Neural cell (in vitro differentiated cells): Measurements from ENCODE around the gene KMT2D. TPM values are rescaled to one million over a fixed set of nuclear protein-coding genes. Genes with fewer than 3 reads are reported as not detected.

Source experiments
- H2AFZ ChIP-seq: fragments of 200-600, 300-800 bp; sonication (generic), shearing (Covaris generic); 2 replicates; pipeline ENCODE4 v1.6.0; 2014; ENCODE audit warnings: low read depth, mild to moderate bottlenecking, antibody characterized with exemption, low read length, moderate library complexity
- H3F3A ChIP-seq: fragments of 200-600 bp; shearing (Covaris generic); 2 replicates; pipeline ENCODE4 v1.6.1; 2016; ENCODE audit warnings: mild to moderate bottlenecking, moderate library complexity, mixed read lengths, antibody characterized with exemption, low read length; ENCODE audit not compliant: insufficient read depth, poor library complexity, severe bottlenecking
- H3K27ac ChIP-seq: fragments of 200-600, 300-800 bp; sonication (generic), shearing (Covaris generic); 2 replicates; pipeline ENCODE4 v1.5.1; 2014; ENCODE audit warnings: mild to moderate bottlenecking, low read length, moderate library complexity
- H3K27me3 ChIP-seq: fragments of 300-800, 200-600 bp; sonication (generic), shearing (Covaris generic); 2 replicates; pipeline ENCODE4 v1.6.0; 2014; ENCODE audit warnings: mild to moderate bottlenecking, low read depth, low read length, moderate library complexity; ENCODE audit not compliant: insufficient read depth
- H3K36me3 ChIP-seq: fragments of 300-800, 200-600 bp; sonication (generic), shearing (Covaris generic); 2 replicates; pipeline ENCODE4 v1.5.1; 2014; ENCODE audit warnings: mild to moderate bottlenecking, antibody characterized with exemption, low read length, moderate library complexity; ENCODE audit not compliant: insufficient read depth
- H3K4me2 ChIP-seq: fragments of 300-800, 200-600 bp; sonication (generic), shearing (Covaris generic); 2 replicates; pipeline ENCODE4 v1.6.0; 2014; ENCODE audit warnings: mild to moderate bottlenecking, low read length
- H3K4me3 ChIP-seq: fragments of 300-800, 200-600 bp; sonication (generic), shearing (Covaris generic); 2 replicates; pipeline ENCODE4 v1.5.1; 2014; ENCODE audit warnings: mild to moderate bottlenecking, low read length, moderate library complexity
- H3K79me2 ChIP-seq: fragments of 200-600 bp; shearing (Covaris generic); replicated peaks from 2 replicates; pipeline ENCODE4 v1.6.0; 2014; ENCODE audit warnings: mild to moderate bottlenecking, low read length, moderate library complexity; ENCODE audit not compliant: insufficient read depth
- H3K9ac ChIP-seq: fragments of 300-800, 200-600 bp; sonication (generic), shearing (Covaris generic); 2 replicates; pipeline ENCODE4 v1.6.1; 2016; ENCODE audit warnings: mild to moderate bottlenecking, low read length, mixed read lengths
- H3K9me2 ChIP-seq: fragments of 200-600 bp; shearing (Covaris generic); 2 replicates; pipeline ENCODE4 v1.6.1; 2016; ENCODE audit warnings: mild to moderate bottlenecking, low read length, mixed read lengths; ENCODE audit not compliant: insufficient read depth
- H3K9me3 ChIP-seq: fragments of 200-600, 300-800 bp; sonication (generic), shearing (Covaris generic); 2 replicates; pipeline ENCODE4 v1.6.1; 2016; ENCODE audit warnings: mild to moderate bottlenecking, mixed run types, low read length, moderate library complexity, mixed read lengths
- H4K20me1 ChIP-seq: fragments of 200-600 bp; shearing (Covaris generic); 2 replicates; pipeline ENCODE4 v1.6.1; 2016; ENCODE audit warnings: mild to moderate bottlenecking, mixed run types; ENCODE audit not compliant: insufficient read depth
- EP300 ChIP-seq: fragments of 450-650 bp; conservative IDR thresholded peaks from 2 replicates; pipeline ENCODE4 v1.6.1; 2014; ENCODE audit warnings: antibody characterized with exemption, mild to moderate bottlenecking, moderate library complexity; ENCODE audit not compliant: poor library complexity, severe bottlenecking
- EZH2 ChIP-seq: fragments of 200-600, 300-800 bp; shearing (Covaris generic), sonication (generic); IDR thresholded peaks from 2 replicates; pipeline ENCODE4 v1.6.1; 2014; ENCODE audit warnings: antibody characterized with exemption, low read length, borderline replicate concordance, mild to moderate bottlenecking; ENCODE audit not compliant: insufficient read depth, poor library complexity, severe bottlenecking
- POLR2AphosphoS5 ChIP-seq: IDR thresholded peaks from 2 replicates; pipeline ENCODE4 v1.6.1; 2012
- RAD21 ChIP-seq: fragments of 450-650 bp; conservative IDR thresholded peaks from 2 replicates; pipeline ENCODE4 v1.6.1; 2014; ENCODE audit warnings: antibody characterized with exemption, mild to moderate bottlenecking, moderate library complexity
- REST ChIP-seq: IDR thresholded peaks from 2 replicates; pipeline ENCODE4 v1.6.1; 2012; ENCODE audit warnings: borderline replicate concordance
- SMC3 ChIP-seq: fragments of 450-650 bp; conservative IDR thresholded peaks from 2 replicates; pipeline ENCODE4 v1.6.1; 2014; ENCODE audit warnings: antibody characterized with exemption, mild to moderate bottlenecking, moderate library complexity; ENCODE audit not compliant: poor library complexity
- TAF1 ChIP-seq: IDR thresholded peaks from 2 replicates; pipeline ENCODE4 v1.6.1; 2012; ENCODE audit warnings: low read depth
- polyA plus RNA-seq: library from polyadenylated mRNA; depleted of rRNA; stranded (reverse); fragments of >200 nt; gene quantifications from 2 replicates; pipeline ENCODE4 v1.2.3, GENCODE V29; 2014
- TF ChIP-seq, protein P1 (sequence below): fragments of 450-650 bp; IDR thresholded peaks from 2 replicates; pipeline ENCODE4 v1.5.1; 2014; ENCODE audit warnings: antibody characterized with exemption, mild to moderate bottlenecking, moderate library complexity; ENCODE audit not compliant: poor library complexity, severe bottlenecking

The KMT2D gene
- polyA plus RNA-seq, 1 donor from 2014 or later: 15.8 TPM

DNA sequence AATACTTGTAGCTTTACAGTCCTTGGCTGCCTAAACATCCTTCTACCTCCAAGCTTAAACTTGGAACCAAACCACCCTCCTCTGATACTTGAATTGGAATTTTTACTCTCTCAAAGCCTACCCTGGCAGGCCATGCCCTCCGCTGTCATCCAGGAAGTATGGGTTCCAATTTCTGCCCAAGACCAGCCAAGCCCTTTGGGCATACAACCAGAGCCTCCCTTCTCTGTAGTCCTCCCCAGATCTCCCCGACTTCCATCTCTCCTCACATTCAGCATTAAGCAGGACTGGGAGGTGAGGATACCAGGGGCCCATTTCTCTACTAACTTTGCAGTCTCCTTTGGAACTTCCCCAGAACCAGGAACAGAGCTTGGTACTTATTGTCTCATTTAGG lies 34.4 kb upstream of the KMT2D start:
- TF ChIP-seq POLR2AphosphoS5: no peak
- TF ChIP-seq TAF1: no peak
- TF ChIP-seq EP300: no peak
- no peak for TF ChIP-seq REST
- H3K9me2 ChIP-seq: no peaks in the 10 kb centered on the region
- peaks cover 52% of the 10 kb centered on the region for H3K27me3 ChIP-seq
- H3K4me2 ChIP-seq: no peak overlapping the region
- no peak overlapping the region for H3K27ac ChIP-seq
- no peaks in the 10 kb centered on the region for H4K20me1 ChIP-seq
- no peaks in the 10 kb centered on the region for H3K9me3 ChIP-seq
- H3K9ac ChIP-seq: no peak overlapping the region
- H3K4me3 ChIP-seq: no peak overlapping the region
- no peaks in the 10 kb centered on the region for H3F3A ChIP-seq
- H3K79me2 ChIP-seq: no peaks in the 10 kb centered on the region
- H2AFZ ChIP-seq: no peak overlapping the region
- H3K36me3 ChIP-seq: peaks cover 7% of the 10 kb centered on the region

DNA sequence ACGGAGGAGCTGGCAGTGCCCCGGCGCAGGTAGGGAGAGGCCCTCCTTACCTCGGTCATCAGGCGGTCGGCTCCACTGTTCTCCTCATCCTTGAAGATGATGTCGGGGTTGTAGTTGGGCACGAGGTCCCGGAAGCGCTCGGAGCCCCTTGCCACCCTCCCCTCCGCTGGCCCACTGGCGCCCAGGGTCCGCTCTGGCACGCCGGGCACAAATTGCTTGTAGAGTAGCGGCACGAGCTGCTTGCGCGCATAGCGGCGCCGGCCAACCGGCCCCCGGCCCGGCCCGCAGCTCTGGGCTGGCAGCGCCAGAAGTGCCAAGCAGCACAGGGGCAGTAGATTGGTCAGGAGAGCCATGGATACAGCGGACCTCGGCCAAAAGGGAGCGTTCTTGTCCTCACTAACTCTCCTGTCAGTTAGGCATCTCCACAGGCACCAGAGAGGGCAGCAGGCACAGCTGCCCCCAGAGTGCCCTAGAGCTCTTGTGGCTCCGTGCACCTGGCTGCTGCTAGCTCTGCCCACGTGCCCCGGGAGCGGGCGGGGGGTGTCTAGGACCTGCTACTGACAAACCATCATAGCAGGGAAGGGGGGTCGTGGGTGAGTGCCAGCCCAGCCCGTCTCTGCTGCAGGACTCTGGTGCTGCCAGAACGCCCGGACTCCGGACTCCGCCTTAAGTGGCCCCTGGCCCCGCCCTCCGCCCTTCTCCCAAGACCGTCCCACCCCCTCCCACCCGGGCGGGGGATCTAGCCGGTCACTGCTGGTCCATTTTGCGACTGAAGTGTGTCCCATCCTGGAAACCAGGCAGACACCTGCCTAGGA lies 33.8 kb upstream of the KMT2D start, which contains the start of gene DHH:
Gene DHH, minus strand, starts transcription at position 642 of the 815 bp plus-strand sequence. Its CDS starts 289 bp downstream, at position 353.
- H3K27ac ChIP-seq: no peak within 1 kb of the TSS
- H4K20me1 ChIP-seq: no peaks in the 10 kb centered on the region
- H3K9me3 ChIP-seq: no peaks in the 10 kb centered on the region
- H3K36me3 ChIP-seq: peaks cover 7% of the 10 kb centered on the region
- H3K9ac ChIP-seq: no peak within 1 kb of the TSS
- H3F3A ChIP-seq: no peaks in the 10 kb centered on the region
- peak within 1 kb of the TSS; percentile 48 for H3K4me3 ChIP-seq
- no peak within 1 kb of the TSS for H2AFZ ChIP-seq
- no peak within 1 kb of the TSS for H3K4me2 ChIP-seq
- no peaks in the 10 kb centered on the region for H3K79me2 ChIP-seq
- no peaks in the 10 kb centered on the region for H3K9me2 ChIP-seq
- TF ChIP-seq POLR2AphosphoS5: peak; percentile 7
- TF ChIP-seq REST: no peak
- H3K27me3 ChIP-seq: peaks cover 58% of the 10 kb centered on the region

DNA sequence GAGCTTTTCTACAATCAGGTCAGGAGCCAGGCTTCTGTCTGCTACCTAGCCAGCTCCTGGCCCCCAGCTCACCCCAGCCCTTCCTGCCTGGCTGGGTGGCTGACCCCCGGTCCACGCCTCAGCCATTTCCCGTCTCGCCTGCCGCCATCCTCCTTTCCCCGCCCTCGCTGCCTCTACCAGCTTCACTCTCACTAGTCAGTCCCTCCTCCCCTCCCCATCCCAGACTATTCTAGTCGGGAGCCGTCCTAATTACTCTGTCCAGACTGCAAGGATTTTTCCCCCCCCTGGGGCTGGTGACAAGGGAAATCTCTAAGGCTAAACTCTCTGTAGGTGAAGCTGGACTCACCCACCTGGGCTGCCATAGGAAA lies 33.2 kb upstream of the KMT2D start:
- no peaks in the 10 kb centered on the region for H3K9me2 ChIP-seq
- H3K27me3 ChIP-seq: peaks cover 64% of the 10 kb centered on the region
- H3K36me3 ChIP-seq: peaks cover 7% of the 10 kb centered on the region
- H3K4me3 ChIP-seq: peak overlapping the region; percentile 48
- TF ChIP-seq SMC3 (no peak), EZH2 (no peak), TAF1 (no peak), POLR2AphosphoS5 (no peak), RAD21 (no peak)
- TF ChIP-seq, protein P1, sequence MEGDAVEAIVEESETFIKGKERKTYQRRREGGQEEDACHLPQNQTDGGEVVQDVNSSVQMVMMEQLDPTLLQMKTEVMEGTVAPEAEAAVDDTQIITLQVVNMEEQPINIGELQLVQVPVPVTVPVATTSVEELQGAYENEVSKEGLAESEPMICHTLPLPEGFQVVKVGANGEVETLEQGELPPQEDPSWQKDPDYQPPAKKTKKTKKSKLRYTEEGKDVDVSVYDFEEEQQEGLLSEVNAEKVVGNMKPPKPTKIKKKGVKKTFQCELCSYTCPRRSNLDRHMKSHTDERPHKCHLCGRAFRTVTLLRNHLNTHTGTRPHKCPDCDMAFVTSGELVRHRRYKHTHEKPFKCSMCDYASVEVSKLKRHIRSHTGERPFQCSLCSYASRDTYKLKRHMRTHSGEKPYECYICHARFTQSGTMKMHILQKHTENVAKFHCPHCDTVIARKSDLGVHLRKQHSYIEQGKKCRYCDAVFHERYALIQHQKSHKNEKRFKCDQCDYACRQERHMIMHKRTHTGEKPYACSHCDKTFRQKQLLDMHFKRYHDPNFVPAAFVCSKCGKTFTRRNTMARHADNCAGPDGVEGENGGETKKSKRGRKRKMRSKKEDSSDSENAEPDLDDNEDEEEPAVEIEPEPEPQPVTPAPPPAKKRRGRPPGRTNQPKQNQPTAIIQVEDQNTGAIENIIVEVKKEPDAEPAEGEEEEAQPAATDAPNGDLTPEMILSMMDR: no peak
- H2AFZ ChIP-seq: no peak overlapping the region
- H3F3A ChIP-seq: no peaks in the 10 kb centered on the region
- no peaks in the 10 kb centered on the region for H3K9me3 ChIP-seq
- no peaks in the 10 kb centered on the region for H3K79me2 ChIP-seq
- H3K4me2 ChIP-seq: no peak overlapping the region
- no peak overlapping the region for H3K27ac ChIP-seq
- H3K9ac ChIP-seq: no peak overlapping the region
- H4K20me1 ChIP-seq: no peaks in the 10 kb centered on the region
